ENCODE measurements around the gene RPS15.

- TF ChIP-seq CTCF (IDR thresholded peaks at IDR 0.05) (no peak), ZFX (IDR thresholded peaks at IDR 0.05; ENCODE audit: borderline replicate concordance) (no peak)
Observed at GRCh38 chr19:1424192-1424955, 13.8 kb upstream of the RPS15 start.

Data from 22Rv1 (cell line).